Lung (tissue), 12 donors: ENCODE measurements around the gene MTSS2. TPM values are rescaled to one million over a fixed set of nuclear protein-coding genes. Genes with fewer than 3 reads are reported as not detected.

Experiments used
- ATAC-seq: fragments of 200-7000 bp; cut with Tn5 transposase; one replicate; pipeline ENCODE4 v1.9.1; 2020; ENCODE audit warnings: moderate number of reproducible peaks; ENCODE audit not compliant: insufficient read depth, low FRiP score
- DNase-seq, 3 donors: peaks; one replicate each; pipeline ENCODE4 v3.0.0-alpha.2; 2013 to 2017
- H3K27ac ChIP-seq, 2 donors: one replicate each; pipeline ENCODE4 v1.5.1; 2013; ENCODE audit warnings: mild to moderate bottlenecking in 2 of 2, moderate library complexity in 2 of 2, control low read depth in 1 of 2, inconsistent platforms in 1 of 2, low read depth in 1 of 2, low read length in 1 of 2
- H3K27me3 ChIP-seq, 3 donors: one replicate each; pipeline ENCODE4 v1.5.1; 2013; ENCODE audit warnings: low read length in 2 of 3; ENCODE audit not compliant: control insufficient read depth in 3 of 3, insufficient read depth in 3 of 3
- H3K36me3 ChIP-seq, 4 donors: one replicate each; pipeline ENCODE4 v1.5.1; 2013; ENCODE audit warnings: low read length in 4 of 4, mild to moderate bottlenecking in 1 of 4, moderate library complexity in 1 of 4; ENCODE audit not compliant: control insufficient read depth in 4 of 4, insufficient read depth in 4 of 4
- H3K4me1 ChIP-seq, 5 donors: one replicate each; pipeline ENCODE4 v1.5.1; 2013; ENCODE audit warnings: low read length in 5 of 5, mild to moderate bottlenecking in 2 of 5, moderate library complexity in 1 of 5; ENCODE audit not compliant: control insufficient read depth in 5 of 5, insufficient read depth in 5 of 5
- H3K4me3 ChIP-seq: one replicate; pipeline ENCODE4 v1.5.1; 2013; ENCODE audit warnings: mild to moderate bottlenecking, control low read depth, moderate library complexity
- H3K9ac ChIP-seq, 2 donors: one replicate each; pipeline ENCODE4 v1.5.1; 2013; ENCODE audit warnings: low read length in 2 of 2, control low read depth in 1 of 2; ENCODE audit not compliant: insufficient read depth in 1 of 2
- H3K9me3 ChIP-seq, 4 donors: one replicate each; pipeline ENCODE4 v1.5.1; 2013; ENCODE audit warnings: low read length in 3 of 4, mild to moderate bottlenecking in 1 of 4, moderate library complexity in 1 of 4; ENCODE audit not compliant: control insufficient read depth in 4 of 4, insufficient read depth in 3 of 4
- WGBS, 2 donors: extraction: QIAGEN DNeasy Blood & Tissue Kit; methylation state at CpG; one replicate each; pipeline ENCODE4 v1.1.7; 2013; 5-methylcytosine and 5-hydroxymethylcytosine counted together
- polyA plus RNA-seq, 2 donors: library from polyadenylated mRNA; stranded (reverse); fragments of 200-250 nt; gene quantifications; one replicate each; pipeline ENCODE4 v1.2.1, GENCODE V29; 2013
- total RNA-seq, 2 donors: library from RNA; depleted of rRNA in 1 of 2; stranded (reverse); fragments of >200 nt in 1 of 2; gene quantifications; one replicate each; pipeline ENCODE4 v1.2.1, GENCODE V29; 2014 to 2021
- TF ChIP-seq, protein P1 (sequence below): IDR thresholded peaks from 2 replicates; pipeline ENCODE4 v1.5.1; 2012; ENCODE audit warnings: mild to moderate bottlenecking; ENCODE audit errors: control extremely low read depth, extremely low read depth
- donor health status: control.
- donor health status: control.
- donor health status: Bipolar disorder and iron deficiency.
- donor health status: healthy.
- donor health status: DM: yes; HTN: yes; CAD: no.

The MTSS2 gene
- total and polyA plus RNA-seq, 4 donors = 40.6 to 91.3 (median 73.3) TPM

DNA sequence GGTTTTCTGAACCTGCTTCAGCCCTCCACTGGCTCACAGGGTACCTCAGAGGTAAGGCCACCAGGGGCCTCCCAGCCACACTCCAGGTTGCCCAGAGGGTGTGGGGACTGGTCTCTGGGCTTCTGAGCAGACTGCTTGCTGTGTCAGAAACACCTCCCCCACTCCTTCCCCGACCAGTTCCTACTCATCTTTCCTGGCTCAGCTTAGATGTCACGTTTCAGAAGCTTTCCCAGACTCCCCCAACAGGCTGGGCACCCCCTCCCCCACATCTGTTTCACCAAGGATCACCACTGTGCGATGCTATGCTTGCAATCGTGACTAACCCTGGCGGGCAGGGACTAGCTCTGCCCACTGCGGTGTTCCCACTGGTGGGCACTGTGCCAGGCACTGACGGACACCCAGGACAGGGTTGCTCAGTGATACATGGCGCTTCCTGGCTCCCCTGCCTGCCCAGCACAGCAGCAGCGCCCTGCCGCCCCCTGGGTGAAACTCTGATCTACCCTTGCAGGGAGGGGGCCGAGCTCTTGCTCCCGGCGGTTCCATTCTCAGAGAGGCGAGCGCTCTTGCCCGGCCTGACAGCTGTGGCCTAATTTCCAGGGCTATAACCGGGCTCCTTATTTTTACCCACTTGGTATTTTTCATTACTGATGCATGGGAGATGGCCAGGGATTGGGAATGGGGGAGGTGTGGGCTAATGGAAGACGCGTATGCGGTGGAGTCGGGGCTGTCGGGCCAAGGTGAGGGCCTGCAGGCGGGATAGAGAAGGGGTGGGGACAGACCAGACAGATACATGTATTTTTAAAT, 29.4 kb upstream of the MTSS2 start:
- Histone ChIP-seq H3K9ac (peak overlapping the region; percentile 21 to 49), H3K9me3 (peaks cover 0 to 2% (median 0%) of the 10 kb centered on the region in 4 donors), H3K4me1 (peaks cover 0 to 81% (median 55%) of the 10 kb centered on the region in 5 donors), H3K36me3 (peaks cover 0 to 1% (median 0%) of the 10 kb centered on the region in 4 donors), H3K4me3 (no peak overlapping the region), H3K27me3 (no peaks in the 10 kb centered on the region), H3K27ac (peak overlapping the region; percentile 71 to 79)
- peak; percentile 80 to 87 (median 82) for DNase-seq
- 54 to 69% methylated on average over 23 of the region's 23 CpGs for WGBS, 2 donors
- TF ChIP-seq, protein P1, sequence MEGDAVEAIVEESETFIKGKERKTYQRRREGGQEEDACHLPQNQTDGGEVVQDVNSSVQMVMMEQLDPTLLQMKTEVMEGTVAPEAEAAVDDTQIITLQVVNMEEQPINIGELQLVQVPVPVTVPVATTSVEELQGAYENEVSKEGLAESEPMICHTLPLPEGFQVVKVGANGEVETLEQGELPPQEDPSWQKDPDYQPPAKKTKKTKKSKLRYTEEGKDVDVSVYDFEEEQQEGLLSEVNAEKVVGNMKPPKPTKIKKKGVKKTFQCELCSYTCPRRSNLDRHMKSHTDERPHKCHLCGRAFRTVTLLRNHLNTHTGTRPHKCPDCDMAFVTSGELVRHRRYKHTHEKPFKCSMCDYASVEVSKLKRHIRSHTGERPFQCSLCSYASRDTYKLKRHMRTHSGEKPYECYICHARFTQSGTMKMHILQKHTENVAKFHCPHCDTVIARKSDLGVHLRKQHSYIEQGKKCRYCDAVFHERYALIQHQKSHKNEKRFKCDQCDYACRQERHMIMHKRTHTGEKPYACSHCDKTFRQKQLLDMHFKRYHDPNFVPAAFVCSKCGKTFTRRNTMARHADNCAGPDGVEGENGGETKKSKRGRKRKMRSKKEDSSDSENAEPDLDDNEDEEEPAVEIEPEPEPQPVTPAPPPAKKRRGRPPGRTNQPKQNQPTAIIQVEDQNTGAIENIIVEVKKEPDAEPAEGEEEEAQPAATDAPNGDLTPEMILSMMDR = no peak
- ATAC-seq = peak; percentile 45

DNA sequence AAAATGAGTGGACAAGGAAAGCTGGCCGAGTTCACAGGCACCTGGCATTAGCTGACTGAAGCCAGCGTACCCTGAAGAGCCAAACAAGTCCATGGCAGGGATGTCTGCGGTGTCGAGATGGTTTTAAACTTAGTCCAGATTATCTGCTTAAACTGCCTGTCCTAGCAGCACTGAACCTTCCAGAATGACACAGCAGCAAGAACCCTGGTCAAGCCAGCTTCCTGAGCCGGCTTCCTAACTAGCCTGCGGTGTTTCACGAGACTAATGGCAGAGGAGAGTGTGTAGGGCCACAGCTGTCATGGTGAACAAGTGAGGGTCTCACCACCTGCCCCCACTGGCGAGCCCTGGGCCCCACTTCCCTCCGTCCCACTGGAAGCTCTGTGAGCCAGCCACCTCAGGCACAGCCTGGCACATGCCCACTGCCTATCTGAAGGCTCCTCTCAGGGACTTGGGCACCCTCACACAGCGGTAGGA, 28.8 kb upstream of the MTSS2 start:
- WGBS, 2 donors = 77 to 82% methylated on average over 10 of the region's 10 CpGs
- H3K27ac ChIP-seq = peak overlapping the region; percentile 71 to 79
- ATAC-seq (no peak), DNase-seq (no peak)
- H3K36me3 ChIP-seq = peaks cover 0 to under 1% (median 0%) of the 10 kb centered on the region in 4 donors
- H3K27me3 ChIP-seq = no peaks in the 10 kb centered on the region
- H3K9ac ChIP-seq = peak overlapping the region; percentile 21 to 49
- H3K4me3 ChIP-seq = no peak overlapping the region
- peaks cover 0 to 1% (median 0%) of the 10 kb centered on the region in 4 donors for H3K9me3 ChIP-seq
- peaks cover 0 to 87% (median 55%) of the 10 kb centered on the region in 5 donors for H3K4me1 ChIP-seq
- TF ChIP-seq, protein P1 = no peak

DNA sequence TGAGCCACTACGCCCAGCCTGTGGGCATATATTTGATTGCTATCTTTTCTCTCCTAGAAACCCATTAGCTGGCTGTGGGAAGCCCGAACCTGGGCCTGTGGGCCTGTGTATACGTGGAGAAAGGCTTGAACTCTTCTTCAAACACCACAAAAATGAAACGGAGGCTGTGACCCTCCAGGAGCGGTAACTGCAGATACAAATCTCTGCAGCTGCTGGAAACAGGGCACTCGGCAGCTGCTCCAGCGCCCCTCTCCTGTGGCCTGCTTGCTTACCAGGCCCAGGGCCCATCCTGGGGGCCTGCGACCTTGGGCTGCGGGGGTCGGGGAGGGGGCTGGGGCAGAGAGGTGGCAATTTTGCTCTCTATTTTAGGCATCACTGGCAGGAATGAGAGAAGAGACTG, 28.0 kb upstream of the MTSS2 start:
- no peaks in the 10 kb centered on the region for H3K36me3 ChIP-seq
- no peak overlapping the region for H3K27ac ChIP-seq
- H3K4me3 ChIP-seq = no peak overlapping the region
- ATAC-seq (no peak), DNase-seq (peak in 1 of 3 donors; percentile 45)
- H3K9ac ChIP-seq = no peak overlapping the region
- H3K9me3 ChIP-seq = no peaks in the 10 kb centered on the region
- H3K27me3 ChIP-seq = no peaks in the 10 kb centered on the region
- H3K4me1 ChIP-seq = peaks cover 0 to 87% (median 57%) of the 10 kb centered on the region in 5 donors
- TF ChIP-seq, protein P1 = no peak
- 91 to 95% methylated on average over 10 of the region's 10 CpGs for WGBS, 2 donors
